Tibial nerve (tissue), 3 donors: ENCODE measurements around the gene CTAGE1.

Experiments
- CTCF ChIP-seq, 5 experiments: fragments of 200-600 bp in 3 of 5; fragments of 450-650 bp in 2 of 5; sonication (generic) in 3 of 5; IDR thresholded peaks; one replicate each; pipeline ENCODE4 v1.5.1; 2016 to 2019; ENCODE audit warnings: antibody characterized with exemption in 5 of 5, mild to moderate bottlenecking in 3 of 5, moderate library complexity in 2 of 5
- POLR2A ChIP-seq, 2 donors: fragments of 450-650 bp; IDR thresholded peaks; one replicate each; pipeline ENCODE4 v1.6.1; 2017; ENCODE audit warnings: antibody characterized with exemption in 2 of 2, mild to moderate bottlenecking in 2 of 2, moderate library complexity in 2 of 2

DNA sequence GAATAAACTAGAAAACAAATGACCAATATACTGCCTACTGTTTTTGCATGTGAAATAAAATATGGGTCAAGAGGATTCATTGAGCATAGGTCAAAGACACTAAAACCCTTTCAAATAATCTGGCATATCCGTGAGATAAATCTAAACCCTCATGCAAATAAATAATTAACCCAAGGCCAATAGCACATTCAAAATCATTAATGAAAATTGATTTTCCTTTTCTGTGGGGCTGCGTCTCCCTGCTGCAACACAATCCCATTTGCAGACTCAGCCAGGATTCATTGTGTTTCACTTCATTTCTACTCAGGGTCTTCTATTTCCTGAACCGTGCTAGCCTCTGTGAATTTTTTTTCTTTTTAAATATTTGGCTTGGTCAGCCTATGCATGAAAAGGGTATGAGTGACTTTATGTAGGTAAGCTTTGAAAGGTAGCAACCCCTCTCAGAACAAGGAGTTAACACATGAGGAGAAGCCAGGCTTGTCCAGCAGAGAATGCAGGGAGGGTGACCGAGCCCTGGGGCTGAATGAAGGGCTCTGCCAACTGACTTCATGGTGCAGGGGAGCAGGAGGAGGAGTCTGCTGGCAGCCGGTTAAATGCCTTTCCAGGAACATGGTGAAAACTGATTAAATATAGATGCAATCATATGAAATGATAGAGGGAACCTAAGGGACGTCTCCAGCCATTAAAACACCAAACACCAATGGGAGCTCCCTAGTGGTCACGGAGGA lies 10.3 kb upstream of the CTAGE1 start:
- TF ChIP-seq POLR2A (IDR thresholded peaks at IDR 0.05) (no peak), CTCF (IDR thresholded peaks at IDR 0.05) (no peak)
